ENCODE measurements around the gene ATXN1. TPM values are rescaled to one million over a fixed set of nuclear protein-coding genes. Genes with fewer than 3 reads are reported as not detected.

ATXN1 gene
- total RNA-seq, 1 donor from 2014 or later: 6.1 TPM

DNA sequence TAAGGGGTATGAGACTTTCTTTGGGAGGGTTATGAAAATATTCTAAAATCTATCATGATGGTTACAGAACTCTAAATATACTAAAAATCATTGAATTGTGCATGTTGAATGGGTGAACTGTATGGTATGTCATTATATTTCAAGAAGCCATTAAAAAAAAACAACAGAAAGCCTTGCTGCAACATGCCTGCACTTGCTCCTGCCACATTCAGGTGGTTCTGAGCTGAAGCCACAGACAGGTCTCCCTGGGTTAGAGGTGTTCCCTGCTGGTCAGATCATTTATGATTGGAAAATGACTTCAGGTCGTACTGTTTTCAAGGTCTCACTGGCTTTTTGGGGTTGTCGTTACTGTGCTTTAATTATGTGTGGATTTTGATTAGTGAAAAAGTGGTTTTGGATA lies 509.6 kb downstream of the ATXN1 start:
- DNase-seq (ENCODE audit: low read depth): no peak
- no peak for TF ChIP-seq CTCF (conservative IDR thresholded peaks at IDR 0.05; ENCODE audit: low read depth, low read length)

GRCh38 chr6:16249971-16250370 lies 511.3 kb downstream of the ATXN1 start:
- no peak overlapping the region for H3K4me3 ChIP-seq (ENCODE audit: low read depth, low read length)
- TF ChIP-seq CTCF (conservative IDR thresholded peaks at IDR 0.05; ENCODE audit: low read depth, low read length): no peak
- DNase-seq (ENCODE audit: low read depth): no peak

More for the DNA sequence above, 509.6 kb downstream of the ATXN1 start:
- H3K4me3 ChIP-seq (ENCODE audit: low read depth, low read length): no peak overlapping the region

Data from epithelial cell of proximal tubule (primary cell).